Smooth muscle cell of the brain vasculature (primary cell): ENCODE data around the gene IRAK4.

Source experiments
- DNase-seq: peaks from one replicate; pipeline ENCODE4 v3.0.0-alpha.2; 2012; ENCODE audit warnings: low read depth, low spot score

IRAK4 gene

DNA sequence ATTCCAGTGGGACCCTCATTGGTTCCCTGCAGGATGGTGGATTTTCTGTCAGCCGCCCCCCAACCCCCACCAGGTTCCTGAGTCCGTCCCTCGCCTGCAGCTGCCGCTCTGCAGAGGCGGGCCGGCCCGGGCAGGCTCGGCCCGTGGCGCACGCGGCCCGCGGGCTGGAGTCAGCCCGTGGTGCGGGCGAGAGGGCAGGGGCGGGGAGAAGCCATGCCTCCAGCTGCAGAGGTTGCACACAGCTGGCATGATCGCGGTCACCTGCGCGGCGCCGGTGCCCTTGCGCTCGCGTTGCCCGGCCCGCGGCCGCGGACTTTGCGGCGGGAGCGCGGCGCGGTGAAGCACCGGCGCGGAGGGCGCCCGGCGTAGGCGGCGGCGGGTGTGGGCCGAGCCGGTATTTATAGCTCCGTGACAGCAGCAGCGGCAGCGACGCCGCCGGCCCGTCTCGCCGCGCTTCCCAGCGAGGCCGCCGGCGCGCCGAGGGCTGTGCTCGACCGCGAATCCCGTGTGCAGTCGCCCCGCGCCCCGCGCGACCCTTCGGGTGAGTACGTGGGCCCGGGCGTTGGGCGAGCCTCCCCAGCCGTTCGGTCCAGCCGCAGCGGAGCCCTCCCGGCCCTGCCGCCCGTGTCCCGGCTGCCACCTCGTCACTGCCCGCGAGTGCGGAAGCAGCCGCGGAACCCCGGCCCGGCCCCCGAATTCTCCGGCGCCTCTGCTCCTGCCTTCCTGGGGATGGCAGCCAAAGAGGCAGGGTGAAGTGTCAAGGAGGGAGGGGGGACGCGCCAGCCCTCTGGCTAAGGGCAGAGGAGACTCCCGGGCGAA is 77.1 kb downstream of the IRAK4 start, which contains the start of gene TMEM117:
Gene TMEM117 (plus strand): TSS at position 426 of the 819 bp plus-strand sequence.
- DNase-seq = no peak

DNA sequence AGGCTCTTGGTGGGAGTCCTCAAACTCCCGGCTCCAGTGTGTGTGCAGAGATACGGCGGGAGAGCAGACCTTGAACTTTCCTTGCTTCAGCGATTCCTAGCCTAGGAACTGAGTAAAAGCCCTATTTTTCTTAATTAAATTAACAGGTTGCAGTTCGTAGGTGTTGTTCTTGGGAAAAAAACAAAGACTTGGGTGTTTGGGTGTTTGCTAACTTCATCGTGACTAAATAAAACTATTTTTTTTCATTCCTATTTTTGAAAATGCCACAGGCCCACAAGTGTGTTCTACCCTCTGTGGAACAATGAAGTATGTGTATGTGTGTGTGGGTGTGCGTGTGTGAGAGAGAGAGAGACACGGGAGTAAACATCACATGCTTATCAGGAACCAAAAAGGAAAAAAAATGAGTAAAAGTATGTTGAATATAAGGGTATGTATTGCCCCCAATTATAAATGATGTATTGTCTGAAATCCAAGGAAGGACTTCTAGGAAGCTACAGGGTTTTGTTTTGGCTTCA is 77.8 kb downstream of the IRAK4 start:
- no peak for DNase-seq
